AG08395 (cell line): Measurements from ENCODE around the gene CPEB3.
A peak's percentile ranks its signal among the peaks of the same experiment; 100 is the strongest.
"Not testable (repeated sequence)": the region's sequence is repeated elsewhere in the genome, so short reads cannot be mapped to it uniquely, and the experiment has no call there.

Source experiments
- DNase-seq: peaks from one replicate; pipeline ENCODE4 v3.0.0; 2012; ENCODE audit warnings: mixed read lengths, low spot score

CPEB3 gene

DNA sequence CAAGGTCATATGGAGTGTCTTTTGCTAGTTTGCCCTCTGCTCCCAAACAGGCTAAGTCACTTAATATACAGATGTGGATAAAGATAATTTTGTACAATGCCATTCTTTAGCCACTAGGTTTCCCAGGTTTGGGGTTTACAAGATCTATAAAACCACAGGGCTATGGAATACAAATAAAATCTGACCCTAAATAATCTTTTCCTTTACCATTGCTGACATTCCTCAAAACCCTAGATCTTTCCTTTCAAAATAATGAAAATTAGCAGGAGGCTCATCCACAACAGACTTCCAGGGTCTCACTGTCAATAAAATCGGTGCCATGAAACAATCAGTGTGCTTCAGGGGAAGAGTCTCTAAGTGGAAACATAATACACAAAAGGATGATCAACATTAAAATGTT, 148.4 kb downstream of the CPEB3 start:
- DNase-seq = no peak

DNA sequence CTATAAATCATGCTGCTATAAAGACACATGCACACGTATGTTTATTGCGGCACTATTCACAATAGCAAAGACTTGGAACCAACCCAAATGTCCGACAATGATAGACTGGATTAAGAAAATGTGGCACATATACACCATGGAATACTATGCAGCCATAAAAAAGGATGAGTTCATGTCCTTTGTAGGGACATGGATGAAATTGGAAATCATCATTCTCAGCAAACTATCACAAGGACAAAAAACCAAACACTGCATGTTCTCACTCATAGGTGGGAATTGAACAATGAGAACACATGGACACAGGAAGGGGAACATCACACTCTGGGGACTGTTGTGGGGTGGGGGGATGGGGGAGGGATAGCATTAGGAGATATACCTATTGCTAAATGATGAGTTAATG, 149.7 kb downstream of the CPEB3 start:
- not testable (repeated sequence) for DNase-seq

DNA sequence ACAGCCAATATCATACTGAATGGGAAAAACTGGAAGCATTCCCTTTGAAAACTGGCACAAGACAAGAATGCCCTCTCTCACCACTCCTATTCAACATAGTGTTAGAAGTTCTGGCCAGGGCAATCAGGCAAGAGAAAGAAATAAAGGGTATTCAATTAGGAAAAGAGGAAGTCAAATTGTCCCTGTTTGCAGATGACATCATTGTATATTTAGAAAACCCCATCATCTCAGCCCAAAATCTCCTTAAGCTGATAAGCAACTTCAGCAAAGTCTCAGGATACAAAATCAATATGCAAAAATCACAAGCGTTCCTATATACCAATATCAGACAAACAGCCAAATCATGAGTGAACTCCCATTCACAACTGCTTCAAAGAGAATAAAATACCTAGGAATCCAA, 156.8 kb downstream of the CPEB3 start:
- DNase-seq = not testable (repeated sequence)

DNA sequence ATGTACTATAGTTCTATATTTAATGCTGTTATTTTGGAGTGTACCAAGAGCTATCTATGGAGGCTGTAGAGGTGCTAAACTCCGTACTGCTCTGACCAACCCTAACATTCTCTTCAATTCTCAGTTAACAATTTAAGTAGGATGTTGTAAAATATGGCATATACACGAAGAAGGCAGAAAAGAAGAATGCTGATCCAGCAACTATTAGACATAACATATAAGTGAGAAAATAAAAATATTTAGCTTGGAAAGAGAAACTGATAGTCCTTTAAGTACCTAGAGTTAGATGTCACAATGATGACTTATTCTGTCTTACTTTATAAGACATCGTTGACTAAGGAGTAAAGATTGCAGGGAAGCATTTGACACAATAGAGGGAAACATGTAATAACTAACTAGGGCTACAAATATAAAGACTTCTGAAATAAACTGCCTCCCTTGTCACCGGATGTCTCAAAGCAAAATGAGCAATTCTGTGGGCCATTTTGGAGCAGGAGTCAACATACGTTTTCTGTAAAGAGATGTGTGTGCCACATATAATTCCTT, 159.5 kb downstream of the CPEB3 start:
- DNase-seq = no peak

DNA sequence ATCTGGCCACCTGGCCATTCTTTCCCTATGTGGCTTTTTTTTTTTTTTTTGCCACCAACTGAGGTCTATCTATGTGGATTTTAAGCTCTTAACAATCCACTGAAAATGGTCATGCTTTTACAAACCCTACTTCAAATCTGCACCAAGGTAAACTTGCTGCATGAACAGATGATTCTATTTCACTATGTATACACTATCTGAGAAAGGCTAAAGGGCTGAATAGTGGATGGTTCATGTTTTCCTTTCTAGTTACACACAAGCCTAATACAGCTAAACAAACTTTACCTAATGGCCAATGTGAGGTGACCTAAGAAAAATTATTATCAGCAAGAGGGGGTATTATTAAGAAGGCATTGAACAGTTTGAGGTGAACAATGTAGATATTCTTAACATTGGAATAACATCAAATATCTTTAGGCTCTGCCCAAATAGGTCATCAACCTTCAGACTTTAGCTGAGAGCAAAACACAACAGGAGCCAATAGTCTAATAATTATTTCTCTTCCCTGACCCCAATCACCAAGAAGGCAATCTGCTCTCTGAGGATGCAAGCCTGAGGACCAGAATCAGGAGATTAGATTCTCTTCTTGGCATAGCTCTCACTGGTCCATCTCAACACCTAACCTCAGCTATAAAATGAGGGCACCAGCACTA, 160.1 kb downstream of the CPEB3 start:
- DNase-seq = no peak

DNA sequence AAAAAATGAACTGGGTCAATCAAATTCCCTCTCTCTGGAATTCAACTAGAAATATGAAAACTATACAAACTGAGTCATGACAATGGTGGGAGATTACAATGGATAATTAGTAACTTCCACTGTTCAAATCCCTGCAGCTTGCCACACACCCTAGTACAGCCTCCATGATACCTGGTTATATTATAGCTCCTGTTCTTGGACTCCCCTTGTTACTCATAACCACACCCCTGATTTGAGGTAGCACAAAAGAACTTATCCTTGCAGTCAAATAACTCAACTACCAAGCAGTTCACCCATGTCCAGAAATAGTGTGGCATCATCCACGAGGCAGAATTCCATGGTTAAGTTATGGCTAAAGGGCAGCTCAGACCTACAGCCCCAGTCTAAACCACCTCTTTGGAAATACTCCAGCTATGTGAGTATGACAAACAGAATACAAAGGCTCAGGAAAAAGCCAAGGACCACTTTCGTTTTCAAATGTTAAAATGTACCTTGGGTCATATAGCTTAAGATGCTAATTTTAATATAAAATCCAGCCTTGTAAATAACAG, 164.7 kb downstream of the CPEB3 start:
- DNase-seq = no peak

DNA sequence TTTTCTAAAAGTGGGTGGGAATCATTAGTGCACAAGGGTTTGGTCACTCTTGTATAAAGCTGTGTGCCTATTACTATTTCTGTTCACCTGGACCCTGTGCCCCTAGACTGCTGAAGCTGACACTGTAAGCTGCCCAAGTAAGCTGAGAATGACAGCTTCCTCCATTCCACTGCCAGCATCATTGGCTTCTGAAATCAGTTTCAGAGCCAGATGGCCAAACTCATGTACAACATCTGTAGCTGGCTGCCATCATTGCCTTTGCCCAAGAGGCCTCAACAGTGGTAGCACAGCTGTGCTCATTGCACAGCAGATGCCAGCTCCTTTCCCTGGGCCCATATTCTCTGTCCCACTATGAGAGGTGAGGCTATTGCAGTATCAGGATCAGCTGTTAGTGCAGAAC, 165.7 kb downstream of the CPEB3 start:
- no peak for DNase-seq

DNA sequence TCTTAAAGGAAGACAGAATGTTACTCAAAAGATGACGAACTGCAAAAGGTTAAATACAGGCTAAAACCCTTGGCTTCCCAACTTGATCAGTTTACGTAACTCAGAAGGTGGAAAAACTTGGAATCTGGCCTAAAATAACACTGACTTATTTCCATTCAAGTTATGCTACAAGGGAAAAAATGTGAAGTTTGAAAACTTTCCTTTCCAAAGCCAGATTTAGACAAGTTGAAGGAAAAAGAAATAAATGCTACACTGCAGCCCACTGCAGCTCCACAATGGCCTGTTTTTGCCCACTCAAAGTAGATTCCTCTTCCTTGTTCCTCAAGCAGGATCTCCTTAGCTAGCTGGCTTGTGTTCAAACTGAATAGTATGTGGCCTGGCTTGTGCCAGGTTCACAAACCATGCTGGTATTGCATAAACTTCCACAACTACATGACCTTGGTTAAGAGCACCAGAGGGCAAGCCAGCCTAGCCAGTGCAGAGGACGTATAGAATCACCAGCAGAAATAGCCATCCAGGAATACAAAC, 166.2 kb downstream of the CPEB3 start:
- no peak for DNase-seq

DNA sequence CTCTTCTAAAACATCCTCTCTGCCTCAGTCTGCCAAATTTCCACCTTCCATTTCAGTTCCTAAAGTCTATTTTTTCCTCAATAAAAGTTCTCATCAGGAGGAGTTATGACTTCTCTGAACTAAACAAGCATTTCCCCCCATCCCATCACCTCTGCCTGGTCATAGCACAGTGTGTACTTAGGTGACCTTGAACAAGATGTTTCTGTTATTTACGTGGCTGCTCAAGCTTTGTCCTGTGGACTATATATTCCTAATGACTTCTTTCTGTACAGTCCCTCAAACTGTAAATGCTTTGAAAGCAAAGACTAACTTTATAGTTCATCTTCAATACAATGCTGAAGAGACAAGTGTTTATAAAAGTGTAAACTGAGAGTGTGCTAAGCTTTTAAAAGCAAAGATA, 166.9 kb downstream of the CPEB3 start:
- no peak for DNase-seq

DNA sequence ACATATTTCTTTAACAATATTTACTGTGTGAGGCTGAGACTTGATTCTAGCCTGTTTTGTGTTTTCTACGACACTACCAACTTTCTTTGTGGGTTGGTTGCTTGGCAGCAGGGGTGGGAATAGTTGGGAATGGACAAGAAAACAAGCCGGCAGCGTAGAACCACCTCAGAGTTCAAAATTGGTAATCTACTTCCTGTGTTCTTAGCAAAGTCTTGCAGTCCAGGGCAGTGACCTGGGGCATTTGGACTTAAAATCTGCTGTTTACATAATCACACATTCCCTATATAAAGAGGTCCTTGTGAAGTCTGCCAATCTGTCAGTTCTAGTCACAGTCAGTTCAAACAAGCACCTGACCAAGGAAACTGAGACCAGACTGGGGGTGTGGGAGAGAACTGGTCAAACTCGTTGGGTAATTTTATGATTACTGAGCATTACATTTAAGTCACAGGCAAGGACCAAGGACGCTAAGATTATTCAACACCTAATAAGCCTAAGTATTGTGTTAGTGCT, 167.9 kb downstream of the CPEB3 start:
- no peak for DNase-seq

DNA sequence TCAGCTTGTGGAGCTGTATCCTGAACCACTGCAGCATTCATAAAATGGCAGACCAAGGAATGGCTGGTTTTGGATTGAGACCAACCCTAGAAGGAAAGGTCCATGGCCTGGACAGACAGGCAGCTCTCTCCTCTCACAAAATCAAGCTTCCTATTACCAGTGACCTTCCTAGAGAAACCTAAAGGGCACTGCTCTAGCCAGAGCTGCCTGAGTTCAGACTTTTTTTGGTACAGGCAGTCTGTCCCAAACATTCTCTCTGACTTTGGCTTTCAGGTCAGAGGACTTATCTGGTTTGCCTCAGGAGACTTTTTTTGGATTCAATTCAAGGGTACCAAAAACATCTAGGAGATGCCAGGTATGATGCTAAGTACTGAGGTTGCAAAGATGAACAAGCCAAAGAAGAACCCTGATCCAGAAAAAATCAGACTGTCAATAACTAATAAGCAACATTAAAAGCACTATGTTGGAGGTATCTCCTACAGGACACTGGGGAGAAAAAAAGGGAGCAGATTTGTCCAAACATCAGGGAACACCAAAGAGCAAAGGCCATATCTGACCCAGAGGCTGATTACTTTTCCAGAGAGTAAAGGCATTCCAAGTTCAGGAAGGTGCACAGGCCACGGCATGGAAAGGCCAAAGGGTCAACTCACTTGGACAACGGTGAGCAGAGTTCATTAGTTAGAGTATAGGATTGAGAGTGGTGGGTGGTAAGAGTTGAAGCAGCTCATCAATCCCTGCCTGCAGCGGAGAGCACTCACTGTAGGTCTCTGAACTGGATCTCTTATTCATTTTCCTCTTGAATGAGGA, 169.0 kb downstream of the CPEB3 start:
- DNase-seq = no peak

DNA sequence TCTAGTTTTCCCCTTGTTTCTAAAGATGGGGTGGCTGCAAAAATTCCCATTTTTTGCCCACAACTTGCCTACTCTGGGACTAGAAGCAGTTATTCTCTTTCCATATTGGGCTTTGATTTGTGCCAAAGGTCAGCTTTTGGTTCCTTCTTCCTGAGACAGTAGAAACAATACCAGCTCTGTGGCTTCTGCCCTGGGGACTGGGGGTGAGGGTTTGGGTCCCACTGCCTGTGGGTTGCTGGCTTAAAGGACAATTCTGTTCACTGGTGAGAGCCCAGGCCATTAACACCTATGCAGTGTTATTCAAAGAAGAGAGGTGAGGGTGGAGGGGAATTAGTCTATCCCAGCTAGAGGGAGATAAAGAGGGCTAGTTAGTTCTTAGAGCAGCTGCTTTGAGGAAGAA, 171.5 kb downstream of the CPEB3 start:
- DNase-seq = no peak

DNA sequence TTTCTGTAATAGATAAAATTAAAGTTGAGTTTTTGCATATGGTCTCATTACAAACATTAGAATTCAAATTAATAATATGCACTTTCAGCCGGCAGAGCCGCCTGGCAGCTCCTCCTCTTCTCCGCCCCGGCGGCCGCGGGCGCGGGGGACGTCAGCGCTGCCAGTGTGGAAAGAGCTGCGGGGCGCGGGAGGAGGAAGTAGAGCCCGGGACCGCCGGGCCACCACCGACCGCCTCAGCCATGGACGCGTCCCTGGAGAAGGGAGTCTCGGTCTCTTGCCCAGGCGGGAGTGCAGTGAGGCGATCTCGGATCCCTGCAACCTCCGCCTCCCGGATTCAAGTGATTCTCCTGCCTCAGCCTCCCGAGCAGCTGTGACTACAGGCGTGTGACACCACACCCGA, 176.0 kb downstream of the CPEB3 start:
- DNase-seq = not testable (repeated sequence)

DNA sequence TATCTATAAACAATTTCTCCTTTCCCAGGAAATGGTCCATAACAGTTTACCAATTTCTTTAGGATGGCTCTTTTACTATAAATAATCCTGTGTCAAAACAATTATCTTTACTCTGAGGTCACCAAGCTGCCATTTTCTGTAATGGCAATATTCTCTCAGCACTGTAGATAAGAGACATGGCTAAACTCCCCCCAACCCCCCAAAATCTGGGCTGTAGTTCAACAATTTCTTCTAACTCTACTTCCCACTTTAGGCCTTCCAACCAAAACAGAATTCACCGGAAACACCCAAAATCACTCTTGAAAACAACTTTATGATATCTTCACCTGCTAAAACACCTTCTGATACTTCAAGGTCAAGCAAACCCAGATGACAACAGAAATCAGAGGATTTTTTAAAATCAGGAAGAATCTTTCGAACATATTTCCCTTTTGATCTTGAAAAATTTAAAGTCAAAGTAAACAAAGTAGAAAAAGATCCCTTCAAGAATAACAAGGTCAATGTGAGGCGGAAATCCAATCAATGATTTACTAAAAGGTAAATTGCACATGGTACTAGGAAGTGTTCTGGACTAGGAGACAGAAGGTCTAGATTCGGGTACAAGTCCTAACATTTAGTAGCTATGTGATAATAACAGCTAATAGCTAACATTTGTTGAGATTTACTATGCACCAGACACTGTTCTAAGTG, 176.8 kb downstream of the CPEB3 start:
- no peak for DNase-seq

DNA sequence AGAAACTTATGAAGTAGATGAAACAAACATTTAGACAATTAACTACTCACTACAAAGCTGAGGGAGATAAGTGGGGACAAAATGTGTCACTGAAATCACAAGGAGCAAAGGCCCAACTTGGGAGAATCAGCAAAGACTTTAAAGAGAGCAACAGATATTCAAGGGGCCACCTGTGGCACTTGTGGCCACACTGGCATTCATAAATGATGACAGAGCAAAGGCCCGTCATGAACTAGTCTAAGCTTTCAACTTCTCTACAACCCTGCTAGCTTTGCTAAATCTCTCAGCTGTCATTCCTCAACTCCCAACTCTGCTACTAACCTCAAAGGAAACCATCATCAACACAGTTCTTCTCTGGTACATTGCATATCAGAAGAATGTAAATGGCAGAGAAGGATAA, 178.4 kb downstream of the CPEB3 start:
- DNase-seq = no peak

DNA sequence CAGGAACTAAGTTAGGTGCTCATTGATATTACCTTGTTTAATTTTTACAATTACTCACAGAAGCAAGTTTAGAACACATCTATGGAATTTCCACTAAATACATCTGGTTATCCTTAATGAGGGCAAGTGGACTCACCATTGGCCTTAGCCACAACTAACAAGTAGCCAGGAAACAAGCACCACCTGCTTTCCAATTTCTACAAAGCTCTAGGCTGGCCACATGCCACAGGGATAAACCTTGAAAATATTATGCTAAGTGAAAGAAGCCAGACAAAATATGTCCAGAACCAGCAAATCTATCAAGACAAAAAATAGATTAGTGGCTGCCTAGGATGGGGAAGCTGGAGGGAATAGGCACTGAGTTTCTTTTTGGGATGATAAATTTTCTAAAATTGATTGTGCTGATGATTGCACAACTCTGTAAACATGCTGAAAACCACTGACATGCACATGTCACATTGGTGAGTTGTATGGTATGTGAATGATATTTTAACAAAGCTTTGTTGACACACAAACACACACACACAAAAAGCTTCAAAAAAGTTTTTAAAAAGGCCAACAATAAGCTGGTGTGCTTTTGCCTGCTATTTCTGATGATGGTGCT, 179.4 kb downstream of the CPEB3 start:
- no peak for DNase-seq

DNA sequence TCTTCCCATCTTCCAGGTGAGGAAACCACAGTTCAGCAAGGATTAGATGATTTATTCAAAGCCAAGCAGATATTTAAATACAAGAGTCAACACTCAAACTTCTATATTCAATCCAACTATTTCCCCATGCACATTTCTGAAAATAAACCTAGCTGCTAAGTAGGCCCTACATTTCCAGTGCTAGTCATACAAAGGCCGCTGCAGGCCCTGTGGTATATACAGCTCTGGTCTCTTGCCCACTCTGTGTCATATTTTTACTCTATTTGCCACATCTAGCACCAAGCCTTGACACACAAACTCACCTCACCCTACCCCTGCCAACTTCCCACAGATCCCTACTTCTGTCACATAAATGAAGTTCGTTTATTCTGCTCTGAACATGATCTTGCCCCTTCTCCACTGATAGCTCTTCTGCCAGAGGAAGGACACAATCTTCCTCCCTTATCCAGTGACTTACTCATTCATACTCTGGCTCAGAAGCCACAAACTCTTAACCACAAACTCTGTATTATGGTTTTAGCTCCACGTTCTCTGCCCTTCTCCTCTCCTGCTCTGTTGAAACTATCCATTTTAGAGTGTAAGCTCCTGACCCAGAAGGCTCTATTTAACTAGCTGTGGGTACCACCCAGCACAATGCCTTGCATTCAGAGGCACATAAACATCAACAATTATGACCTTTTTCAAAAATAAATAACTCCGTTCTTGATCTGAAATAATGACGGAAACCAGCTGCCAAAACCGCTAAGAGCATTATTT, 180.7 kb downstream of the CPEB3 start:
- peak; percentile 54 for DNase-seq

DNA sequence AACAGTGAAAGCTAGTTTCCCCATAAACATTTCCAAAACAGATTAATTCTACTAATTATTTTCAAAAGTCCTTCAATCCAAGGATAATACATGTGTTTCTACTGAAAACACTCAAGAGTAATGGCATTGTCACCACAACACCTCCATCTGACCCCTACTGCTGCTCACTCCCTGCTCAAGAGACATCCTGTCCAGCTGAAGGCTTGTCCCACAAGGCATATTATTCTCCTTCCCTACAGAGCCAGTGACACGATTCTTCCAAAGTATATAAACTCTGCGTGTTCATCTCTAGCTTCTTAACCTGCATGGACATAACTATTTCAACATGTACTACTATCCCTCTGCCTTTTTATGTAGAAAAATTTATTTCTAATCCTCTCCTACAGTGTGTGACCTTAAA, 182.1 kb downstream of the CPEB3 start:
- no peak for DNase-seq

DNA sequence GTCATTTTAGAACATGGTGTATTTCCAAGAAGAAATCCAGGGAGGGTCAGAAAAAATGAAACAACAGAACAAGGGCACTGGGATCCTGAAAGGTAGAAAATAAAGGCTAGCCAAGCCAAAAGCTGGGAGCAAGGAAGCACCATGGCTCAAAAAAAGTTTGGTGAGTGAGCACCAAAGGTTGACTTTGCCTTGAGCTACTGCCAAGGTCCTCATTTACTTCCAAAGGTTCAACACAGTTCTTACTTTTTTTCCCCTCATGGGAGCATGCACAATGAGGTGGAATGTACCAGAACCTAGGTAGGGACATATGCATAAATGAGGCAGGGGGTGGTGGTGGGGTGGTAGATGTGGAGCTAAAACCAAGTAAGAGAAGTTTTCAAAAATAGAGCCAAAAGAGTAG, 182.8 kb downstream of the CPEB3 start:
- DNase-seq = no peak

DNA sequence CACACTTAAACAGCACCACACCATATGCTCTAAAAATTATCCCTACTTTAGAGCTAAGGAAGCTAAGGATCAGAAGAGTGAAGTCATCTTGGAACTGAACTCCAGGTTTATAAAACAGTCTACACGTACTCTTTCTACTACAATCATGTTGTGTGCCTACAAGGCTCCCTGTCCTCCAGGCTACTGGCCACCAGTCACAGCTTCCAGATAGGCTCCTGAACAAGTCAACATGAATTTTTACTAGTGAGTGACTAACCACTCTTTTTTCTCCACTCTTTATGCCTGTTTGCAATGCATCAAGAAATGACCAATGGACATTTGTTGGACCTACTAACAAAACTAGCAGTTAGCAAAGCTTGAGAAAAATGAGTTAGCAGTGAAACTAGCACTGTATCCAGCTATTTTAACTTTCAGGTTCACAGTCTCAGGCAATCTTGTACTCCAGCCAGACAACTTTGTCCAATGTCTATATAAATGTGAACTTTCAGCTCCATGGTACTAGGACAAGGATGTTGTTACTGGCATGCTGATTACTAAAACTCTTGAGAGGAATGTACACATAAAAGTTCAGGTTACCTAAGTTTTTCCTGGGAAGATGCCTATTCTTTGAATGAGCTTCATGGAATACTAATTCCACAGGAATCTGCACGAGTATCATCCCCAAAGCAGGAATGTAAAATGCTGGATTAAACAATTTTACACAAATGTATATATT, 187.3 kb downstream of the CPEB3 start:
- DNase-seq = no peak
